AML-193 (cell line): ENCODE data around the gene HOXC10.

Experiments
- DNase-seq, 2 experiments: peaks; one replicate each; lab custom pipeline; 2025; lab: John Stamatoyannopoulos, UW

Gene HOXC10

DNA sequence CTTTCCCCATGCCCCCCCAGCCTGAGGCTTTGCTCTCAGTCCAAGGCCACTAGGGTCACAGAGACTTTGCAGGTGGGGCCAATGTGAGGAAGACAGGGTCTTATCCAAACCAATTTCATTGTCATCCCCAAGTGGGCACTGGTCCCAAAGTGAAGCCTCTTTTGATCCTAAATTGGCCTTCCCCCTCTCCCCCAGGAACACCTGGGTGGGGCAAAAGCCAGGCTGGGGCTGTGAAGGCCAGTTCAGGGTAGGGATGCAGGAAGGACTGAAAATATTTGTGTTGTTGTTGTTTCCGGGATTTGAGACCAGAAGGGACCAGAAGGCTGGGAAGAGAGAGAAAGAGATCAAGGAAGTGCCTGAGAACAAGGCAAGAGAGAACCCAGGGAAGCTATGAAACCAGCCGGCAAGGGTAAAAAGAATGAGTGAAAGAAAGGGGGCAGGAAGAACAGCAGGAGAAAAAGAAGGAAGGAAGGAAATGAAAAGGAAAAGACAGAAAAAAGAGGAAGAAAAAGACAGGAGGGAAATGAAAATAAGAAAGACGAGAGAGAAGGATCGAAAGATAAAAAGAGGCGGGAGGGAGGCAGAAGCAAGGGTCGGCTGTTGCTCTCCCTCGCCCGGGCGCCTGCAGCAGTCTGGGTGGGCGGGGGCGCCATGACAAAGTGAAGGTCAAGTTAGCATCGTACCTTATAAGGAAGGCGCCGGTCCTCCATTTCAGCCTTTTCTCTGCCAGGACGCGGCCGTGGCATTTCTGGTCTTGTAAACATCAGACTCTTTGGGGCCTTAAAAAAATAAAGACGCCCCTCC lies 19.5 kb upstream of the HOXC10 start:
- no peak for DNase-seq

GRCh38 chr12:53966085-53966384 lies 18.9 kb upstream of the HOXC10 start:
- no peak for DNase-seq

GRCh38 chr12:53966385-53967133 lies 18.4 kb upstream of the HOXC10 start:
- DNase-seq: no peak

DNA sequence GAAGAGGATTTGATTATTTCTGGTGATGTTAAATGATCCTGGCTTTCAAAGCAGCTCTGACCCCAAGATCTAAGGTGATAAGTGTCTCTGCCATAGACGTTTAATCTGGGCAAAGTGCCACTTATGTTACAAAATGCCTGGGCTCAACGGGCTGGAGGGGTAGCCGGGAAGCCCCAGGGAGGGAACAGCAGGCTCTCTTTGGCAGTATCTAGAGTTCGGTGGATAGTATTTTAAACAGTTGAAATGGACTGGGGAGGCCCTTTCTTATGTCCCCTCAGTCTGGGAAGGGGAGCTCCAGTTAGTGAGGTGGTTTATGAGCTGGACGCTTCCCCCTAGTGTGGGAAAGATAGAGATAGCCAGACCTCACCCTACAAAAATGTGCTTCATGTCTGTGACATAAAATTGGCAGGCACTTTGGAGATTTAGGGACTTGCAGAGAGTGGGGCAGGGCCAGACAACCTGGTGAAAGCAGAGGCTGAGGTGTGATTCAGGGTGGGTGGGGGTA lies 17.5 kb upstream of the HOXC10 start:
- peak in 1 of 2 experiments; percentile 7 for DNase-seq

- DNase-seq: no peak
Observed at GRCh38 chr12:53968214-53969127, 16.5 kb upstream of the HOXC10 start.

DNA sequence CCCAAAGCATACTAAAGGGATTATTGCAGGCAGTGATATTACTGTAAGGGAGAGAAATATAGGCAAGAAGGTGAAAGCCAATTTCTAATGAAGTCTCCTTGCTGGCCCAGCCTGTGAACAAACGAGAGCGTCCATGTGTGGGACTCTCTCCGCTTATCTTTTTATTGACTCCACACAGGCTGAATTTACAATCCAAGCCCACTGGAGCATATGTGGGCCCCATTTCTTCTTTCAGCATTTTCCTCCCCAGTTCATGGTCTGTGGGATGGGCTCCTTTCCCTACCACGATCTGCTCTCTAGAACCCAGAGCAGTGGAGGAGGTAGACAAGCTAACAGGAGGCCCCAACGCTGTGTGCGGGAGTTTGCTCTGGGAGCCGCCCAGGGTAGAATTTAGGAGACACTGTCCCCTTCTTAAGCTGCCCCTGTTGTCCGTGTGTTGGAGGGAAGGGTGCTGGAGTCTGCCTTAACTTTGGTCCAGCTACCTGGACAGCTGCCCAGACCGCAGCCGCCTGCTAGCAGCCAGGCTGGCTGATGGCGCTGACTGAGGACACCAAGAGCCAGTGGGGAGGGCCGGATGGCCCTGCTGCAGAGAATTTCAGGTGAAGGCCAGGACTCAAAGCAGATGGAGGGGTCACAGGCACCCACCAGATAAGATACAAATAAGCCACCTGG lies 15.2 kb upstream of the HOXC10 start:
- DNase-seq: no peak

- DNase-seq: no peak
Observed at GRCh38 chr12:53970451-53970850, 14.5 kb upstream of the HOXC10 start.

DNA sequence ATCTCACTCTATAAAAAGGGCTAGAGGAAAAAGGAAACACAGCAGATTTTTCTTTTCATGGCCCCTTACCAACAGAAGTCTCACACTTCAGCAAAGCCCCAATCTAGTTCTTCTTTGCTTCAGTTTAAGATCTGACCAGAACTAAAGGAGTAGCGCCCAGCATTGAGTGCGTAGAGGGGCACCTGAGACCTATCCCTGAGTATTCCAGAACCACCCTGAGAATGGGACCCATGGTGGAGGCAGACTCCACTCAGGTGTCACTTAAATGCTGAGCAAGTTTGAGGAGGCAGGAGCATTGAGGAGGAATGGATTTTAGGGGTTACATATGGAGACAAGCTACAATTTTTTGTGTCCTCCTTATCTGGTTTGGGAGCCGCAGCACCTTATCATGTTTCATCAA lies 13.8 kb upstream of the HOXC10 start:
- no peak for DNase-seq

- DNase-seq: no peak
Observed at GRCh38 chr12:53971686-53972085, 13.3 kb upstream of the HOXC10 start.

- DNase-seq: no peak
Observed at GRCh38 chr12:53972152-53972702, 12.7 kb upstream of the HOXC10 start.

- DNase-seq: no peak
Observed at GRCh38 chr12:53972722-53973235, 12.2 kb upstream of the HOXC10 start, which contains the start of gene HOXC11. TSS of gene HOXC11 (plus strand) at chr12:53973126. CDS start at chr12:53973242, 116 bp downstream.

- DNase-seq: no peak
Observed at GRCh38 chr12:53973236-53974042, 11.5 kb upstream of the HOXC10 start.

GRCh38 chr12:53974084-53975063 lies 10.6 kb upstream of the HOXC10 start, which contains the start of gene HOTAIR:
TSS of gene HOTAIR (minus strand) at chr12:53974954.
- DNase-seq: no peak

GRCh38 chr12:53975064-53975471 lies 9.9 kb upstream of the HOXC10 start:
- DNase-seq: no peak

DNA sequence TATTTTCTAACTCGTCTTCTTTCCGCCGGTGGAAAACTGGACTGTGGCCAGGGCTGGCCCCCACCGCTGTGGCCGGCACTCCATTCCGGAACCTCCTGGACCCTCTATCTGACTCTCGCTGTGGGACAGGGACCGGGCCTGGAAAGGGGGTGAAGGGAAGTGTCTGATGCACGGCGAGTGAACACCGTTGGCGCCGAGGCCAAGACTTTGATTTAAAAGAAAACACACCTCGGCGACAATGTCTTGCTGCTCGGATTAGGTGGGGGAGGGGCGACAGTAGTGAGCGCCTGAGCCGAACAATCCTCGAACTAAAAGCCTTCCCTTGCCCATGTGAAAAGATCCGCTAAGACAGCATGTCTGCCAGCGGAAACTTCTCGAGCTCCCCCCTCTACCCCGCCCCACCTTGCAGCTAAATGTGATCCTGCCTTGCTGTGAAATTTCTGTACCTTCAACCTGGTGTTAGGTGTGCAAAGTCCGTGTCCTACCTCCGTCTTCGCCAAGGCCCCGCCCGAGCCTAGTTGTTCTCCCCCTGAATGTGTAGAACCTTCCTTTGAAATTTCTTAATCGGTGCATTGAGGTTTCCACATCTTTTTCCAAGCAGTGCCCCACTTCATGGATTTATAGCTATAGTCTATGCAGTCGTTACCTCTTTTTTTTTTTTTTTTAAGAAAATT lies 9.3 kb upstream of the HOXC10 start:
- DNase-seq: no peak

GRCh38 chr12:53976172-53976822 lies 8.6 kb upstream of the HOXC10 start:
- DNase-seq: no peak

GRCh38 chr12:53976823-53977595 lies 7.9 kb upstream of the HOXC10 start:
- DNase-seq: no peak
